T-cell (primary cell): Measurements from ENCODE around the gene TIE1. TPM values are rescaled to one million over a fixed set of nuclear protein-coding genes. Genes with fewer than 3 reads are reported as not detected.

Source experiments
- ATAC-seq, 4 experiments: fragments of 200-7000 bp in 3 of 4; fragments of 150-1000 bp in 1 of 4; cut with Tn5 transposase; replicated peaks in 1 of 4; 1 replicate in 3 of 4; 2 replicates in 1 of 4; pipeline ENCODE4 v1.10.0; 2021; ENCODE audit warnings: moderate library complexity in 3 of 4, mild to moderate bottlenecking in 2 of 4, moderate number of reproducible peaks in 1 of 4
- CTCF ChIA-PET, 2 donors: fragments of 300-600 bp; sonication (Branson Sonifier 250); formaldehyde crosslinking; loops; one replicate each; lab custom pipeline; 2022; ENCODE audit warnings: antibody characterized with exemption in 2 of 2; lab: Charles Lee
- POLR2A ChIA-PET, 2 donors: fragments of 300-600 bp; sonication (Branson Sonifier 250); formaldehyde crosslinking; loops; one replicate each; lab custom pipeline; 2022; ENCODE audit warnings: antibody characterized with exemption in 2 of 2; lab: Charles Lee
- DNase-seq, 35 experiments: peaks; one replicate each; pipeline versions ENCODE4 v3.0.0 to v3.0.0-alpha.2; 2013 to 2023
- H3K27ac ChIP-seq: one replicate; pipeline ENCODE4 v1.5.1; 2013; ENCODE audit warnings: low read length
- H3K27me3 ChIP-seq, 2 experiments: replicated peaks in 1 of 2; 1 replicate in 1 of 2; 2 replicates in 1 of 2; pipeline versions ENCODE4 v1.6.1 to v1.7.0; 2013; ENCODE audit warnings: low read length in 1 of 2, mixed read lengths in 1 of 2; ENCODE audit not compliant: control insufficient read depth in 2 of 2, insufficient read depth in 2 of 2; ENCODE audit errors: extremely low read depth in 1 of 2
- H3K36me3 ChIP-seq, 2 donors: 1 replicate in 1 of 2; 2 replicates in 1 of 2; pipeline versions ENCODE4 v1.6.1 to v1.7.0; 2013; ENCODE audit warnings: low read length in 1 of 2; ENCODE audit not compliant: control insufficient read depth in 2 of 2, insufficient read depth in 1 of 2; ENCODE audit errors: extremely low read depth in 1 of 2
- H3K4me1 ChIP-seq, 2 experiments: 1 replicate in 1 of 2; 2 replicates in 1 of 2; pipeline versions ENCODE4 v1.6.1 to v1.7.0; 2013; ENCODE audit warnings: low read length in 2 of 2, mixed read lengths in 1 of 2; ENCODE audit not compliant: insufficient read depth in 2 of 2, control insufficient read depth in 1 of 2; ENCODE audit errors: extremely low read depth in 1 of 2
- H3K4me3 ChIP-seq, 2 donors: 1 replicate in 1 of 2; 2 replicates in 1 of 2; pipeline versions ENCODE4 v1.5.1 to v1.7.0; 2013; ENCODE audit warnings: mild to moderate bottlenecking in 2 of 2, low read length in 1 of 2, moderate library complexity in 1 of 2; ENCODE audit not compliant: control insufficient read depth in 1 of 2; ENCODE audit errors: extremely low read depth in 1 of 2
- H3K9me3 ChIP-seq: 2 replicates; pipeline ENCODE4 v1.7.0; 2013
- H3K27ac Mint-ChIP-seq, 2 donors: one replicate each; pipeline ENCODE4 v1.8.0; 2020 to 2021; ENCODE audit warnings: mild to moderate bottlenecking in 2 of 2, mixed read lengths in 2 of 2
- H3K27me3 Mint-ChIP-seq, 2 donors: one replicate each; pipeline ENCODE4 v1.8.0; 2021 to 2022; ENCODE audit warnings: mixed read lengths in 2 of 2
- H3K36me3 Mint-ChIP-seq: one replicate; pipeline ENCODE4 v1.8.0; 2021; ENCODE audit warnings: mixed read lengths
- H3K4me1 Mint-ChIP-seq, 3 donors: one replicate each; pipeline ENCODE4 v1.8.0; 2020 to 2022; ENCODE audit warnings: mixed read lengths in 3 of 3, mild to moderate bottlenecking in 1 of 3
- H3K4me3 Mint-ChIP-seq, 3 donors: one replicate each; pipeline ENCODE4 v1.8.0; 2020 to 2022; ENCODE audit warnings: mild to moderate bottlenecking in 3 of 3, mixed read lengths in 3 of 3, moderate library complexity in 3 of 3
- H3K9me3 Mint-ChIP-seq, 3 donors: one replicate each; pipeline ENCODE4 v1.8.0; 2020 to 2022; ENCODE audit warnings: mixed read lengths in 3 of 3
- WGBS: methylation state at CpG from one replicate; pipeline ENCODE4 v1.1.5; 2013; ENCODE audit warnings: missing lambda C conversion rate; ENCODE audit not compliant: insufficient coverage; 5-methylcytosine and 5-hydroxymethylcytosine counted together
- total RNA-seq, 35 experiments: library from RNA in 6 of 35; stranded (reverse) in 6 of 35; fragments of 120-200 nt in 1 of 35; gene quantifications; one replicate each; pipeline versions ENCODE4 v1.2.1 to v1.2.4 and lab custom pipeline; 2013 to 2026

Gene TIE1
- total RNA-seq, 5 donors from 2014 or later (not counting 1 experiment from before 2014, with no cell fraction given) = 0.26 to 1.9 (median 0.32) TPM

DNA sequence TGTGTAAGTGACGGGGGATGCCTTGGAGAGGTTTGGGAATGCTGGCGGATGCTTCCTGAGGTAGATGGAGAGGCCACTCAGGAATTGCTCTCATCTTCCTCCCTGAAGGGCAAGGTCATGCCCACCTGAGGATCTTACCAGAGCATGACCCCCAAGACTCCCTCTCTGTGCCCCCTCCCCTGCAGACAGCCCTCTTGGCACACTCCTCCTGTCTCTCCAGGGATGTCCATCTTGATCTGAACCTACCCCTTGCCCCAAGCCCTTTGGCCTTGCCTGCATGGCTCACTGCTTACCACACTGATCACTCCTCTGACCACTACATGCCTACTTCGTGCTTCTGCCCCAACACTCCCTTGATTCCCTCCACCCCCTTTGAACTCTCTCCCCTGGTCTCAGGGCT, 19.0 kb downstream of the TIE1 start:
- ATAC-seq (no peak), DNase-seq (no peak)
- ChIA-PET CTCF (no interaction called here), POLR2A (no interaction called here)
- Histone ChIP-seq H3K27ac (no peak overlapping the region), H3K36me3 (no peaks in the 10 kb centered on the region), H3K4me3 (no peak overlapping the region), H3K4me1 (no peaks in the 10 kb centered on the region), H3K27me3 (peaks cover 0 to 3% of the 10 kb centered on the region in 2 experiments), H3K9me3 (no peaks in the 10 kb centered on the region)
- H3K9me3 Mint-ChIP-seq = peaks cover 6 to 7% (median 7%) of the 10 kb centered on the region in 3 donors
- no CpG with 5 or more reads among the region's 3 CpGs for WGBS
- peaks cover 0 to 9% (median 0%) of the 10 kb centered on the region in 3 donors for H3K4me1 Mint-ChIP-seq
- H3K4me3 Mint-ChIP-seq = no peak overlapping the region
- H3K27ac Mint-ChIP-seq = no peak overlapping the region
- H3K27me3 Mint-ChIP-seq = no peaks in the 10 kb centered on the region
- H3K36me3 Mint-ChIP-seq = peaks cover 3% of the 10 kb centered on the region

DNA sequence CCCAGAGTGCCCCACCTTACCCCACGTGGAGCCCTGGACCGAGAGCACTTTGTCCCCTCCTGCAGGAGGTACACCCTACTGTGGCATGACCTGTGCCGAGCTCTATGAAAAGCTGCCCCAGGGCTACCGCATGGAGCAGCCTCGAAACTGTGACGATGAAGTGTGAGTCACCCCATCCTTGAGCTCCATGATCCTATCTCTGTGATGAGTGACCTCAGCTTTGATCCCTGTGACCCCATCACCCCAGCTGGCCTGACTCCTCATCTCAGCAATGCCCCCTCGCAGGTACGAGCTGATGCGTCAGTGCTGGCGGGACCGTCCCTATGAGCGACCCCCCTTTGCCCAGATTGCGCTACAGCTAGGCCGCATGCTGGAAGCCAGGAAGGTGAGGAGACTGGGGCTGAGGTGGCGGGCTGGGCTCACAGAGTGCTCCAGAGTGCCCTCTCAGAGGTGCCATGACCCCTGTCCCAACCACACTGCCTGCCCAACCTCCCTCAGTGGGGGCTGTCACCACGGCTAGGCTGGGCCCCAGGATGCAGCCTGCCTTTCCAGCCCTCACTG, 20.6 kb downstream of the TIE1 start:
- Mint-ChIP-seq H3K4me1 (peaks cover 0 to 12% (median 0%) of the 10 kb centered on the region in 3 donors), H3K36me3 (peaks cover 9% of the 10 kb centered on the region), H3K4me3 (no peak overlapping the region), H3K27me3 (no peaks in the 10 kb centered on the region), H3K9me3 (peaks cover 10 to 18% (median 10%) of the 10 kb centered on the region in 3 donors), H3K27ac (no peak overlapping the region)
- ATAC-seq = no peak
- Histone ChIP-seq H3K4me1 (no peaks in the 10 kb centered on the region), H3K36me3 (no peaks in the 10 kb centered on the region), H3K27me3 (peaks cover 0 to 3% of the 10 kb centered on the region in 2 experiments), H3K27ac (no peak overlapping the region), H3K9me3 (peaks cover 2% of the 10 kb centered on the region), H3K4me3 (no peak overlapping the region)
- ChIA-PET POLR2A (no interaction called here), CTCF (interaction anchor here (0.6 to 1.2 kb wide), 2 partner anchors 91 to 93 kb away, joined by 3 read pairs; no protein-coding TSS in a partner anchor)
- WGBS = 90% methylated on average over 15 of the region's 16 CpGs
- DNase-seq = no peak

DNA sequence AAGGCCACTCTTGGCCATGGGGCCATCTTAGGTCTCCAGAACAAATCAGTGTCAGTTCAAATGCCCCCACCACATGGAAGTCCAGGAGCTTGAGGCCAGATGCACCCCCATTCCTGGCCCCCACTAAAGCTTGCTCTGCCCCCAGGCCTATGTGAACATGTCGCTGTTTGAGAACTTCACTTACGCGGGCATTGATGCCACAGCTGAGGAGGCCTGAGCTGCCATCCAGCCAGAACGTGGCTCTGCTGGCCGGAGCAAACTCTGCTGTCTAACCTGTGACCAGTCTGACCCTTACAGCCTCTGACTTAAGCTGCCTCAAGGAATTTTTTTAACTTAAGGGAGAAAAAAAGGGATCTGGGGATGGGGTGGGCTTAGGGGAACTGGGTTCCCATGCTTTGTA, 21.7 kb downstream of the TIE1 start:
- Histone ChIP-seq H3K9me3 (peaks cover 2% of the 10 kb centered on the region), H3K36me3 (no peaks in the 10 kb centered on the region), H3K27me3 (no peaks in the 10 kb centered on the region), H3K4me1 (peaks cover 0 to 4% of the 10 kb centered on the region in 2 experiments), H3K4me3 (no peak overlapping the region), H3K27ac (no peak overlapping the region)
- ChIA-PET CTCF (interaction anchor here in 1 of 2 donors (0.6 kb wide), 1 partner anchor 36 kb away, joined by 4 read pairs; the partner anchor contains the start of gene CDC20), POLR2A (no interaction called here)
- ATAC-seq (no peak), DNase-seq (no peak)
- Mint-ChIP-seq H3K36me3 (peaks cover 9% of the 10 kb centered on the region), H3K27me3 (no peaks in the 10 kb centered on the region), H3K4me1 (peaks cover 7 to 21% (median 8%) of the 10 kb centered on the region in 3 donors), H3K27ac (no peak overlapping the region), H3K9me3 (peaks cover 10 to 19% (median 10%) of the 10 kb centered on the region in 3 donors), H3K4me3 (no peak overlapping the region)
- WGBS = 81% methylated on average over 5 of the region's 5 CpGs

DNA sequence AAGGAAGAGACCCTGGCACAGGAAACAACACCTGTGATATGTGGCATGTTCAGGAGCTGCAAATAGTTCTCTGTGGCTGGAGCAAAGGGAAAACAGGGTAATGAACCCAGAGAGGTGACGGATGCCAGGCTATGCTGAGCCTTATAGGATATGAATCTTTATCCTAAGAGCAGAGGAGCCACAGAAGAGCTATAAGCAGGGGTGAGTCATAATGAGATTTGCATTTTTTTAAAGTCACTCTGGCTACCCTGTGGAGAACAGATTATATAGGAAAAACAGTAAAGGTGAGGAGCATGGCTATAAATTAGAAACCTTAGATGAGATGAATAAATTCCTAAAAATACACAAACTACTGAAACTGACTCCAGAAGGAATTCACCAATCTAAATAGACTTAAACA, 24.0 kb downstream of the TIE1 start:
- H3K4me3 Mint-ChIP-seq = no peak overlapping the region
- POLR2A ChIA-PET = no interaction called here
- H3K9me3 Mint-ChIP-seq = peaks cover 10 to 28% (median 14%) of the 10 kb centered on the region in 3 donors
- Histone ChIP-seq H3K36me3 (no peaks in the 10 kb centered on the region), H3K27ac (no peak overlapping the region), H3K4me3 (no peak overlapping the region), H3K9me3 (peaks cover 2% of the 10 kb centered on the region), H3K27me3 (no peaks in the 10 kb centered on the region), H3K4me1 (peaks cover 0 to 4% of the 10 kb centered on the region in 2 experiments)
- DNase-seq (no peak), ATAC-seq (no peak)
- CTCF ChIA-PET = no interaction called here
- H3K4me1 Mint-ChIP-seq = peaks cover 11 to 26% (median 14%) of the 10 kb centered on the region in 3 donors
- H3K27ac Mint-ChIP-seq = no peak overlapping the region
- 80% methylated on average over 1 of the region's 1 CpG for WGBS
- peaks cover 9% of the 10 kb centered on the region for H3K36me3 Mint-ChIP-seq
- H3K27me3 Mint-ChIP-seq = no peaks in the 10 kb centered on the region

DNA sequence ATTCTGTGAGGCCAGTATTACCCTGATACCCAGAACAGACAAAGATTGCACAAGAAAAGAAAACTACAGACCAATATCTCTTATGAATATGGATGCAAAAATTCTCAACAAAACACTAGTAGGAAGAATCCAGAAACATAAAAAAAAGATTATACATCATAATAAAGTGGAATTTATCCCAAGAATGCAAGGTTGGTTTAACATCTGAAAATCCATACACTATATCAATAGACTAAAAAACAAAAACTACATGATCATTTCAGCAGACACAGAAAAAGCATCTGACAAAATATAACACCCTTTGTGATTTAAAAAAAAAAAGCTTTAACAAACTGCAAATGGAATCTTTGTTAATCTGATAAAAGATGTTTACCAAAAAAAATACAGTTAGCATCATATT, 24.6 kb downstream of the TIE1 start:
- Mint-ChIP-seq H3K4me3 (no peak overlapping the region), H3K27ac (no peak overlapping the region), H3K9me3 (peaks cover 10 to 28% (median 14%) of the 10 kb centered on the region in 3 donors), H3K27me3 (no peaks in the 10 kb centered on the region), H3K4me1 (peaks cover 15 to 31% (median 18%) of the 10 kb centered on the region in 3 donors), H3K36me3 (peaks cover 9% of the 10 kb centered on the region)
- Histone ChIP-seq H3K27me3 (no peaks in the 10 kb centered on the region), H3K36me3 (no peaks in the 10 kb centered on the region), H3K9me3 (peaks cover 2% of the 10 kb centered on the region), H3K4me3 (no peak overlapping the region), H3K27ac (no peak overlapping the region), H3K4me1 (peaks cover 4 to 5% of the 10 kb centered on the region in 2 experiments)
- ATAC-seq (no peak), DNase-seq (no peak)
- CTCF ChIA-PET = no interaction called here
- POLR2A ChIA-PET = no interaction called here

DNA sequence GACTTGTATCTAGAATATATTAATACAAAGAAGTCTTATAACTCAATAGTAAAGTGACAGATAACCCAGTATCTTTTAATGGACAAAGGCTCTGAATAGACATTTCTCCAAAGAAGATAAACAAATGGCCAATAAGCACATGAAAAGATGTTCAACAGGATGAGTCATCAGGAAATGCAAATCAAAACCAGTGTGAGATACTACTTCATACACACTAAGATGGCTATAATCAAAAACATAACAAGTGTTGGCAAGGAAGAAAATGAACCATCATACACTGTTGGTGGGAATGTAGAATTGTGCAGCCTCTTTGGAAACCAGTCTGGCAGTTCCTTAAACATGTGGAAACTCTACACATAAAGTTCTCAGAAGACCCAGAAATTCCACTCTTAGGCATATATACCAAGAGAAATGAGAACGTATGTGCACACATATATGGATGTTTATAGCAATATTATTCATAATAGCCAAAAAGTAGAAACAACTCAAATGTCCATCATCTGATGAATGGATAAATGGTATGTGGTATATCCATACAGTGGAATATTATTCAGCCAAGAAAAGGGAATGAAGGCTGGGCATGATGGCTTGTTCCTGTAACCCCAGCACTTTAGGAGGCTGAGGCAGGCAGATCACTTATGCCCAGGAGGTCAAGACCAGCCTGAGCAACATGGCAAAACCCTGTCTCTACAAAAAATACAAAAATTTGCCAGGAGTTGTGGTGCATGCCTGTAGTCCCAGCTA, 26.9 kb downstream of the TIE1 start:
- Mint-ChIP-seq H3K4me3 (peak overlapping the region in 1 of 3 donors; percentile 43), H3K36me3 (peaks cover 9% of the 10 kb centered on the region), H3K27me3 (no peaks in the 10 kb centered on the region), H3K4me1 (peaks cover 15 to 34% (median 20%) of the 10 kb centered on the region in 3 donors), H3K27ac (peak overlapping the region; percentile 63 to 77), H3K9me3 (peaks cover 10 to 28% (median 14%) of the 10 kb centered on the region in 3 donors)
- peaks cover 4 to 7% of the 10 kb centered on the region in 2 experiments for H3K4me1 ChIP-seq
- POLR2A ChIA-PET = no interaction called here
- H3K27me3 ChIP-seq = no peaks in the 10 kb centered on the region
- no peak overlapping the region for H3K4me3 ChIP-seq
- DNase-seq = no peak
- no peak for ATAC-seq
- WGBS = no CpG with 5 or more reads among the region's 1 CpG
- CTCF ChIA-PET = no interaction called here
- peaks cover 2% of the 10 kb centered on the region for H3K9me3 ChIP-seq
- H3K27ac ChIP-seq = no peak overlapping the region
- H3K36me3 ChIP-seq = no peaks in the 10 kb centered on the region
